Measurements from ENCODE around the gene HRH1.
"Not testable (repeated sequence)": the region's sequence is repeated elsewhere in the genome, so short reads cannot be mapped to it uniquely, and the experiment has no call there.

HRH1 gene

DNA sequence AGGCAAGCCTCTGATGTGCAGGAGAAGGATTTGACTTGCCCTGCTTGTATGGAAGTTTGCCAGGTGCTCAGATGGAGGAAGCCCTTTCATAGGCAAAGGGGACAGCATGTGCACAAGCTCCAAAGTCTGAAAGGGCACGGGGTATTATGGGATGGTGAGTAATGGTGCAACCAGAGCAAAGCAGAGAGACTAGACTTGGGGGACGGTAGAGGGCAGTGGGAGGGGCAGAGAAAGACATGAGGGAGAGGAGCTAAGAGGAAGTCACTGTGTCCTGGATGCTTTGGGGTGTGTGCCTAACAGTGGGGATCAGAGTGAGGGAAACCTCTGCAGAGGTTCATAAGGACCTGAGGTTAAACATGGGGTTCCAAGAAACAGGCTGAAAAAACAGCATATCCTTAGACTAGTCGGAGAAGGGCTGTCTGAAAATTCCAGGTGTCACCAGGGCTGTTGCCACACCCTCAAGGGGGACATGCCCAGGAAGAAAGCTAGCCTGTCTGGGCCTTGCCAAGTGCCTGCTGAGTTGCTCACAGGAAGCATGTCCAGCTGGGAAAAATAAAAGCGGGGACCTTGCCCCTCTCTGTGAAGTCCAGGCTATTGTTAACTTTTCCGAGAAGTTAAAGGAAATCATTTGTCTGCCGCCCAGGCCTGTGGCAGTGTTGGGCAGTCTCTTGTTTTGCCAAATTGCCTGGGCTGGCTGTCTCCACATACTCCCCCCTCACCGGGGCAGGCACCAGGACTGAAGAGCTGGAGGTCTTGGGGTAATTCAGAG lies 47.1 kb downstream of the HRH1 start:
- DNase-seq (ENCODE audit: low read depth in 2 of 3, low spot score in 2 of 3): no peak

DNA sequence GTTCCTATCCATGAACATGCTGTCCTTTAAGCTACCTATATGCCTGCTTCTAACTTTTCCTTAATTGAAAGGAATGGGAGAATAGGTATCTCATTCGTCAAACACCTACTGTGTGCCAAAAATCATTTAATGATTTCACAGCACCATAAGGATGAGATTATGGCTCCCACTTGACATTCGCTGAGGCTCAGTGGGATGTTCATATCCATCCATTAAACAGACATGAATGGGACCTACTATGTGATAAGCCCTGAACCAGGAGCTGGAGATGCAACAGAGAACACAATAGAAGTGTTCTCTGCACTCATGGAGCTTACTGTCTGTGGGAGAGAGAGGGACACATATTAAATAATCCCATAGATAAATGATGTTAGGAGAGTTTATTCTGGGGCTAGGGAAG lies 49.7 kb downstream of the HRH1 start:
- no peak for DNase-seq (ENCODE audit: low read depth in 2 of 3, low spot score in 2 of 3)

DNA sequence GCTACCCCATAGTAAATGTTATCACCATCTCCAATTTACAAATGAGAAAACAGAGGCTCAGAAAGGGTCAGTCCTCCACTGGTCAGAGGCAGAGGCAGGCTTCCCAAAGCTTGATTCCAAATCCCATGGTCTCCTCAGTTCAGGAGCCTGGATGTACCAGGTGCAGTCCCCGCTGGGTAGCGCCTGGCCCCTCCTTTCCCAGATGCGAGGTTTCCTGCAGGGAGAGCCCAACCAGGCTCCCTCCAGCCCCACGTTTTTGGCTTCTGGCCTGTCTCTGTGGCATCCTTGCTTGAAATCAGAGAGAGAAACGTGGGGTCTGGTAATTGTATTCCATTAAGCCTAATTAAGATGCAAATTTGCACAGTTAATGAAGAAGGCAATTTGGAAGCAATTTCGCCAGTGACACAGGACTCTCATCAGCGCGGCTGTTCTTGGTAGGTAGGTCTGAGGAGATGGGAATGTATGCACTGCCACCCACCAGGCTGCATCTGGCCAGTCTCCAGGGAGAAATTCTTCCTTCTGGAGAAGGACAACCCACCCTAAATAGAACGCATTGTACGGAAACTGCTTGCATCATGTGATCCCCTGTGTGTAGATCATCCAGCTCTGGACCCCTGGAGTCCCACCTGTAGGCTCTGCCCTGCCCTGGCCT lies 50.5 kb downstream of the HRH1 start:
- DNase-seq (ENCODE audit: low read depth in 2 of 3, low spot score in 2 of 3): no peak

DNA sequence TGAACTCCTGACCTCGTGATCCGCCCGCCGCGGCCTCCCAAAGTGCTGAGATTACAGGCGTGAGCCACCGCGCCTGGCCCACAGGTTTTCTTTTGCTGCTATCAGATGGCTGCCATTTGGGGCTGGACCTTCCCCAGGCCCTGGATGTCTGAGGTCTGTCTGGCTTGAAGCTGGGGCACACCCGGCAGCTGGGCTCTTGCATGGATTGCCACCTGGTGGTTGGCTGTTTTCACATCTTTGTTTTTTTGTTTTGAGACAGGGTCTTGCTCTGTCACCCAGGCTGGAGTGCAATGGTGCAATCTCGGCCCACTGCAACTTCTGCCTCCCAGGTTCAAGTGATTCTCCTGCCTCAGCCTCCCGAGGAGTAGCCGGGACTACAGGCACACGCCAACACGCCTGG lies 51.6 kb downstream of the HRH1 start:
- not testable (repeated sequence) for DNase-seq (ENCODE audit: low read depth in 2 of 3, low spot score in 2 of 3)

DNA sequence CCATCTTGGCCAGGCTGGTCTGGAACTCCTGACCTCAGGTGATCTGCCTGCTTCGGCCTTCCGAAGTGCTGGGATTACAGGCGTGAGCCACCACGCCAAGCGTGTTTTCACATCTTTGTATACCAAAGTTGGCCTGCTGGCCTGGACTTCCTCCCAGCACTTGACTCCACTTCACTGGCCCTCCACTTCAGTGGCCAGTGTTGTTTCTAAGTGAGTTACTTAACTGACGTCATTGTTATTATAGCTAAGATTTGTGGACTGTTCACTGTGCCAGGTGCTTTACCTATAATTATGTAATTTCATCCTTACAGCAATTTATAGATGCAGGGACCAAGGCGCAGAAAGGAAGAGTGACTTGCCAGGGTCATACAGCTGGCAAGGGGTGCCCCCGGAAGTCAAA lies 52.0 kb downstream of the HRH1 start:
- no peak for DNase-seq (ENCODE audit: low read depth in 2 of 3, low spot score in 2 of 3)

DNA sequence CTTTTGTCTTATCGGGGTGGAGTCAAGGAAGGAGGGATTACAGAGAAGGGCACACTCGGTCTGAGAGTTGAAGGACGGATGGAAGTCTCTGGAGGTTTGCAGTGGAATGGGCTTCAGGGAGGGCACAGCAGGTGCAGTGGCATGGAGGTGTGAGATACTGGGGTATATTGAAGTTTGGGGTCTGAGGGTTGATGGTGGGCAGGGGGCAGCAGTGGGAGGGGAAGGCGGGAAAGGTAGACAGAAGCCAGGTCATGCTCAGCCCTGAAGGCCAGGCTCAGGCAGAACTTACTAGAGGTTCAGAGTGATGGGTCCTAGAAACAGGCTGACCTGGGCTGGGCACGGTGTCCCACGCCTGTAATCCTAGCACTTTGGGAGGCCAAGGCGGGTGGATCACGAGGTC lies 52.7 kb downstream of the HRH1 start:
- no peak for DNase-seq (ENCODE audit: low read depth in 2 of 3, low spot score in 2 of 3)

DNA sequence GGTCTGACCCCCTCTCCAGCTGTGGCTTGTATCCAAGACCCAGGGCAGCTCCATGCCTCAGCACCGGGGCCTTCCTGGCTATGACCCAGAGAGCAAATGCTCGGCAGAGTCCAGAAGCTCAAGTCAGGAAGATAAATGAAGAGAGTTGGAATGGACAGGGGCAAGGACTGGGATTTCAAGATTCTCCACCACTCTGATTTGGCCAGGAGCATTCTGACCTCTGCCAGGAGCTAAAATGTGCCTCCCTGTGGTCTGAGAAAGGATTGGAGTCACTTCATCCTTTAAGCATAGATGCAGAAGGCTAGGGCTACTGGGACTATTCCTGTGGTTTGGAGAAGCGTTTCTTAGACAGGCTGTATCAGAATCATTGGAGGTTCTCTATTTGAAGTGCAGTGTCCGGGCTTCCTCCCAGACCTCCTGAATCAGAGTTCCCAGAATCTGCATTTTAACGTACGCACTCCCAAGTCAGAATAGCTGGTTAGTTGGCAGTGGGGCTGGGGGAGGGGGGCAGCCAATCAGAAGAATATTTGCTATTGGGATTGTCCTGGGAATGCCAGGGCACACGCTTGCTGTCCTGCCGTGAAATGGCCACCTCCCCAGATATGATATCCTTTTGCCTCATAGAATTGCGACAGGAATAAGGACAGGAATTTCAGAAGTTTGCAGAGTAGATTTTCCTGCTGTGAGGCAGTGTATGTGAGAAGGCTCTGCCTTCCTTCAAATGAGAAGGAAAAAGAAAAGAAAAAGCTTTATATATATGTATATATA lies 57.4 kb downstream of the HRH1 start:
- DNase-seq (ENCODE audit: low read depth in 2 of 3, low spot score in 2 of 3): no peak

DNA sequence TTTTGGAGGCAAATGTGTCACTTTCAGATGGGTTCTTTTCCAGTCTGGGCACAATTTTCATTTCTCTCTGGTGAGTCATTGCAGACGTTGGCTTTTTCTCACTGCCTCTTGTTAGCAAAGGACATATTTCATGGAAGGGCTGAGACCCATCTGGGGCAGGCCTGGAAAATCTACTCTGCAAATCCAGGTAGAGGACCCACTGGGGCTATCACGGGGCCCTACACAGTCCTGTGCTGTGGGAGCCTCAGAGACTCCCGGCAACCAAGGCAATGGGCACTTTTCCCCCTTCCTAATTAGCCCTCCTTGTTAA lies 58.0 kb downstream of the HRH1 start:
- no peak for DNase-seq (ENCODE audit: low read depth in 2 of 3, low spot score in 2 of 3)

DNA sequence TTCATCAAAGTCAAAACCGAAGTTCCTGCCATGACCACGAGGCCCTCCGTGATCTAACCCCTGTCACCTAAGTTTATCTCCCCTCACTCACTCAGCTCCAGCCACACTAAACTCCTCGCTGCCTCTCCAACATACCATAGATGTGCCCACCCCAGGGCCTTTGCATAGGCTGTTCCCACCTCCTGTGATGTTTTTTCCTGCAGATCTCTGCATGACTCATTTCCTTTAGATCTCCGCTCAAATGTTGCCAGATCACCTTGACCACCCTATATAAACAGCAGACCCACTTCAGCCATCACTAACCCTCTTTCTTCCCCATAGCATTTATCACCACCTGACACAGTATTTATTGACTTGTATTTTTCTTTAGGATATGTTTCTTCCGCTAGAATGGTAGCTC lies 58.5 kb downstream of the HRH1 start:
- no peak for DNase-seq (ENCODE audit: low read depth in 2 of 3, low spot score in 2 of 3)

DNA sequence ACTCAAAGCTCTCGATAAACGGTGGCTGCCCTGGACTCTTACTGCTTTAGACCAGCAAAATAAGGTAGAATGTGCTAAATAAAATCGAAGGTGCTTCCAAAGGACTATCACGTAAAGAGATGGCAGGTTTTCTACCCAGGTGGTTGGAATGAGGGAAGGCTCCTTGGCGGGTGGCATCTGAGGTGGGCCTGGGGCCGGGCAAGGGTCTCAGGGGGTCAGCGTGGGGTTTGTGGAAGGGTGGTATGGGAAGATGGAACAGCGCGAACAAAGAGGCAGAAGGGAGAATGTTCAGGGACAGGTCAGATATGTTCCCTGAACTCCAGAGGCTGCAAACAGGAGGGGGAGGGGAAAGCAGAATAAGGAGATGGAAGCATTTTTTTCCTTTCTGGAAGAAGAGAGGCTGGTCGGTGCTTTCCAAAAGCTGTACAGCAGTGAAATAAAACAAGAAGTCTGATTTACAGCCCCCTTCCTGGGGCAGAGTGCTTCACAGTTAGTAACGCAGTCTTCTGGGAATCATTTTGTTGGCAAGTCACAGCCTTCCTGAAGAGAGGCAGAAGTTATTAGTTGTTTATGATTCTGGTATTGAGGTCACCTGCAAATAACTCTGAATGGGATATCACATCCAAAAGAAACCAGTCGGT lies 59.6 kb downstream of the HRH1 start:
- DNase-seq (ENCODE audit: low read depth in 2 of 3, low spot score in 2 of 3): no peak

DNA sequence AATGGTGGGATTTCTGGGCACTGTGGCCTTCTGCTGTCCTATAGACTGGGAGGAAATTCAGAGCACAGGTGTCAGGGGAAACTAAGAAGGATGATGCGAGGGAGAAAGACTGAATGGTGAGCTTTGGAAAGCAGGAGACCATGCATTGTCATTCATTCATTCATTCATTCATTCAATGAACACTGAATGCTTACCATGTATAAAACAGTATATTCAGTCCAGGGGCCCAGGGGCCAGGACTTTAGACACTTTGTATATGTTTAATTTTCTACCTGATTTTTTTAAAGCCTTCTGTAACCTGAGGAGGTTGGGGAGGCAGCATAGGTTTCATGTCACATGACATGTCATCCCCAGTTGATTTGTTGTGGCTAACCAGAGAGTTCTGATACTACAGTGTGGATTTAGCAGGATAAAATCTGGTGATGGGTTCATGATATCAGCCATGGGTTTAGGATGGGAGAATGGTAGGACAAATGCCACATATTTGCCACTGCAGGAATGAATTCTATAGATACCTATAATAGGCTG lies 60.2 kb downstream of the HRH1 start:
- no peak for DNase-seq (ENCODE audit: low read depth in 2 of 3, low spot score in 2 of 3)

DNA sequence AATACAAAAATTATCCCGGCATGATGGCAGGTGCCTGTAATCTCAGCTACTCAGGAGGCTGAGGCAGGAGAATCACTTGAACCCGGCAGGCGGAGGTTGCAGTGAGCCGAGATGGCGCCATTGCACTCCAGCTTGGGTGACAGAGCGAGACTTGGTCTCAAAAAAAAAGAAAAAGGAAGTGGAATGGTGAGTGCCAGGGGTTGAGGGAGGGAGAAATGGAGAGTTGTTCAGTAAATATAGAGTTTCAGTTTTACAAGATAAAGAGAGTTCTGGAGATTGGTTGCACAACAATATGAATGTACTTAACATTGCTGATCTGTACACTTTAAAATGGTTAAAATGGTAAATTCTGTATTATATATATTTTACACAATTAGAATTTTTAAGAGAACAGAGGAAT lies 63.1 kb downstream of the HRH1 start:
- not testable (repeated sequence) for DNase-seq (ENCODE audit: low read depth in 2 of 3, low spot score in 2 of 3)

DNA sequence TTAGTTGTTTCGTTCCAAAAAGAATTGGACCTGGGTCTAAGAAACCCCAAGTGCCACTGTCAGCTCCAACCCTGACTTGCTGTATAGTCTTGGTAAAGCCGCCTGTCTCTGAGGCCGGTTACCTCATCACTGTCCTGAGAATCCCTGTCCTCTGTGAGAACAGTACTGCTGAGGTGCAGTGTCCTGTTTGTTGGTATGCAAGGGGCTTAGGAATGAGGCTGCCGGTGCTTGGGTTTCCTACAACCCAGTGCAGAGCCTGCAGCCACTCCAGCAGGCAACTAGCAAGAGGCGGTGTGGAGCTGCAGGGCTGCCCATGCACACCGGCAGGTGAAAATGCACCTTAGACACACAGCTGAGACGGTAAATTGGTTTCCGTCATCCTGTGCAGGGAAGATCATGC lies 65.9 kb downstream of the HRH1 start:
- DNase-seq (ENCODE audit: low read depth in 2 of 3, low spot score in 2 of 3): no peak

DNA sequence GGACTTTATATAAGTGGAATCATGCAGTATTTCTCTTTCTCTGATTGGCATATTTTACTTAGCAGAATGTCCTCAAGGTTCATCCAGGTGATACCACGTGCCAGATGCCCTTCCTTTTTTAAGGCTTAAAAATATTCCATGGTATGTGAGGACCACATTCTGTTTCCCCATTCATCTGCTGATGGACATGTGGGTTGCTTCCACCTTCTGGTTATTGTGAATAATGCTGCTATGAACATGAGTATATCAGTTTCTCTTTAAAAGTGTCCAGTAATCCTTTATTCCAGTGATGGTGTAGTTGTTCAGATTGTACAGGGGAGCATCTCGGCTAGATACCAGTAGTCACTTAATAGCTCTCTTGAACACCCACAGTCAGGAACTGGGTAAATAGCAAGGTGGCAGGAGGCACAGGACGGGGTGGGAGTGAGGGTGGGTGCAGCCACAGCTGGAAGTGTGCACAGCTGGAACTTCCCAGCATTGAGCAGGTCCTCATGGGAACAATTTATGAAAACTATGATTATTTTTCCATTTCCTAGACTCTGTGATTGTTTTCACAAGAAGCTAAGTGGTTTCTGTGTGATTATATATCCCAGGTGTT lies 67.6 kb downstream of the HRH1 start:
- DNase-seq (ENCODE audit: low read depth in 2 of 3, low spot score in 2 of 3): no peak

DNA sequence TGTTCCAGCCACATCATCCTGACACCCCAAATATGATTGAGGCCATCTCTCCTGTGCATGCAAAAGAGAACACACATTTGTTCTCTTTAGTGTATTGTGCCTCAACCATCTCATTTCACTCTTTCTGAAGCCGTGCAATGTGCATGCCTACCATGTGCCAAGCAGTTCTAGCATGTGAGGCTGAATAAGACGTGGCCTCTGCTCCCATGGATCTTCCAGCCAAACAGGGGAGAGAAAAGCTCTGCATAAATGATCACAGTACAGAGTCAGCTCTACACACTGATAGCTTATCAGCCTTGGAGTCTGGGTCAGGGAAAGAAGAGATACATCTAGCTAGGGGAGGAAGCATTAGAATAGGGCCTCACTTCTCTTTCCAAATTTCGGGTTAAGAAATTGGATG lies 69.7 kb downstream of the HRH1 start:
- DNase-seq (ENCODE audit: low read depth in 2 of 3, low spot score in 2 of 3): no peak

DNA sequence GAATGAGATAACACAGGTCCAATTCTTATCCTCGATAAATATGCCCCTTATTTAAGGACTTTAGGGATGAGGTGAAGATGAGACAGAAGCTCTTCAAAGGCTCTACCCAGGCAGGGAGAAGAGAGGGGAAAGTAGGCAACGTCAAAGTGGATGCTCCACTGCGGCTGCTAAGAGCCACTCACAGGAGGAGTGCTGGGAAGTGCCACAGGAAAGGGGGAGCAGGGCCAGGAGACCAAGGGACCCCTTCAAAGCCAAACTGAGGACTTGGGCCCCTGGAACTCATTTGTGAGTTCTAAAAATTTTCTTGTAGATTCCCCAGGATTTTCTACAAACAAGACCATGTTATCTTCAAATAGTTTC lies 70.6 kb downstream of the HRH1 start:
- DNase-seq (ENCODE audit: low read depth in 2 of 3, low spot score in 2 of 3): no peak

DNA sequence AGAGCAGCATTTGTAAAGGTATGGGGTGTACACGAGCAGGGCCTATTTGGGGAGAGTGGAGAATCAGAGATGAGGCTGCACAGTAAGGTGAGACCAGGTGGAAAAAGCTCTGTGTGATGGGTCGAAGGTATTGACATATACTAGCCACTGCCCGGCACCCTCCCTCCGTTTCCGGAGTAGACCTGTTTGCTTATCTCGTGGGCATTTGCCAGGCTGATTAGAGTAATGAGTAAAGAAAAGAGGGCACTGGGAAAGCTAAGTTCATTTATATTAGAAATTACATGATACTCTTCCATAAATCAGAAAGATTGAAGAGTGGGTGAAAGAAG lies 71.7 kb downstream of the HRH1 start:
- no peak for DNase-seq (ENCODE audit: low read depth in 2 of 3, low spot score in 2 of 3)

DNA sequence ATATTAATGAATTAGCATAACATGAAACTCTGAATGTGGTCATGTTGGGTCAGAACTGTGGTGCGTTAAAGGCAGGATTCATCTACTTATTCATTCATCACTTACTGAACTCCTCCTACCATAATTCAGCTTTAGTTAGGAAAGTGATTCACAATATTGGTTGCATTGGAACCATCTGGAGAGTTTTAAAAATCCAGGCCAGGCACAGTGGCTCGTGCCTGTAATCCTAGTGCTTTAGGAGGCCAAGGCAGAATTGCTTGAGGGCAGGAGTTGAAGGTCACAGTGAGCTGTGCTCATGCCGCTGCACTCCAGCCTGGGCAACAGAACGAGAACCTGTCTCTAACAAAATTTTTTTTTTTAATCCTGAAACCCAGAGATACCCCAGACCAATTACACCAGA lies 73.7 kb downstream of the HRH1 start:
- no peak for DNase-seq (ENCODE audit: low read depth in 2 of 3, low spot score in 2 of 3)

DNA sequence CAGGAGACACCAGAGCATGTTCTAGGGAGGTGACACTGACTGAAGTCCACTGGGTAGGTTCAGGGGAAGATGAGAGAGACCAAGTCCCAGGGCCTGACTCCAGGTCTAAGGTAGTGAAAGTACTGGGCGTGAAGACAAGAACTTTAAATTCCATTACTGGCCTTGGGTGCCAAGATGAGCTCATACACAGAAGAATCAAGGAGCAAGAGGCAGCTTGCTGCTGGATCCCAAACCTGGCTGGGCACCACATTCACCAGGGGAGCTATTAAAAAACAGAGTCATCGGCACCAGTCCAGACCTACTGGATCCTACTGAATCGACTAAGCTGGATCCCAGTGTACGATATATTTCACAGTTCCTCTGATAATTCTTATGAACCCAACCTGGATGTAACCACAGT lies 75.8 kb downstream of the HRH1 start:
- no peak for DNase-seq (ENCODE audit: low read depth in 2 of 3, low spot score in 2 of 3)

DNA sequence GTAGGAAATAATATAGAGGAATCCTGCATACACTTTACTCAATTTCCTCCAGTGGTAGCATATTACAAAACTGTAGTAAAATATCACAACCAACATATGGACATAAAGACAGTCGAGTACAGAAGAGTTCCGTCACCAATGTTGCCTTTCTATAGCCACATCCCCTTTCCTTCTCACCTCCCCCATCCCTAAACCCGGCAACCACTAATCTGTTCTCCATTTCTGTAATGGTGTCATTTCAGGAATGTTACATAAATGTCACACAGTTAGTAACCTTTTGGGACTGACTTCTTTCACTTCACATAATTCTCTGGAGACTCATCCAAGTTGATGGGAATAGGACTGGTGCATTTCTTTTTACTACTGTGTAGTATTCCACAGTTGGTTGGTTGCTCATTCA lies 76.5 kb downstream of the HRH1 start:
- DNase-seq (ENCODE audit: low read depth in 2 of 3, low spot score in 2 of 3): no peak

DNA sequence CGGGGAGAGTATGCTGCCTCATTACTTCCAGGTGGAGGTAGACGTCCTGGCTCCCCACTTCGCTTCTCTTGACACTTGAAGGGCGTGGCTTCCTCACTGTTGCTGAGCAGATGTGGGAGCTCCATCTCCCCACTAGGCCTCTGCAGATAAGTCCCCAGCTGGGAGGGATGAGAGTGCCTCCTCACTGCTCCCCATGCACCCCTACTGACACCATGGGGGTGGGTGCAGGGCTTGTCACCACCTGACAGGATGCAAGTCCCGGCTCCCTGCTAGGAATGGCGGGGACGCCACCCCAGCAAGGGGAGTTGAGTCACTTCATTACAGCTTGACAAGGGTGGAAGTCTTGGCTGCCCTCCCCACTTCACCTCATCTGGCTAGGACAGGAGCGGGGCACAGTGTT lies 81.1 kb downstream of the HRH1 start:
- DNase-seq (ENCODE audit: low read depth in 2 of 3, low spot score in 2 of 3): no peak
